Peyer's patch (tissue), 4 donors: ENCODE measurements around the gene ZFP64. TPM values are rescaled to one million over a fixed set of nuclear protein-coding genes. Genes with fewer than 3 reads are reported as not detected.

ENCODE experiments used
- DNase-seq, 3 donors: peaks; one replicate each; pipeline ENCODE4 v3.0.0-alpha.2; 2017 to 2019
- H3K27ac ChIP-seq, 4 donors: fragments of 200-600 bp; sonication (generic); one replicate each; pipeline ENCODE4 v1.5.1; 2016 to 2019
- H3K27me3 ChIP-seq, 2 donors: fragments of 200-600 bp; sonication (generic); one replicate each; pipeline ENCODE4 v1.5.1; 2019
- H3K36me3 ChIP-seq, 3 donors: fragments of 200-600 bp; sonication (generic); one replicate each; pipeline ENCODE4 v1.5.1; 2016 to 2019
- H3K4me1 ChIP-seq, 4 donors: fragments of 200-600 bp; sonication (generic); one replicate each; pipeline ENCODE4 v1.5.1; 2016 to 2019
- H3K4me3 ChIP-seq, 4 donors: fragments of 200-600 bp; sonication (generic); 1 replicate in 3 of 4; 2 replicates in 1 of 4; pipeline ENCODE4 v1.5.1; 2016 to 2019; ENCODE audit warnings: mild to moderate bottlenecking in 1 of 4
- H3K9me3 ChIP-seq, 4 donors: fragments of 200-600 bp; sonication (generic); one replicate each; pipeline ENCODE4 v1.5.1; 2016 to 2019; ENCODE audit warnings: mild to moderate bottlenecking in 1 of 4
- CTCF ChIP-seq, 6 experiments: fragments of 450-650 bp in 4 of 6; fragments of 200-600 bp in 2 of 6; sonication (generic) in 1 of 6; IDR thresholded peaks; one replicate each; pipeline ENCODE4 v1.5.1; 2017 to 2019; ENCODE audit warnings: antibody characterized with exemption in 6 of 6, mild to moderate bottlenecking in 3 of 6, moderate library complexity in 1 of 6
- POLR2A ChIP-seq, 2 donors: fragments of 450-650 bp; IDR thresholded peaks; one replicate each; pipeline ENCODE4 v1.5.1; 2017; ENCODE audit warnings: antibody characterized with exemption in 2 of 2, mild to moderate bottlenecking in 2 of 2, moderate library complexity in 2 of 2
- total RNA-seq, 4 donors: library from RNA; depleted of rRNA; stranded (reverse); fragments of >200 nt; gene quantifications; one replicate each; pipeline ENCODE4 v1.1.0, GENCODE V29; 2016

Gene ZFP64
- total RNA-seq, 4 donors from 2014 or later: 10.5 to 32.9 (median 16.1) TPM

- Histone ChIP-seq H3K9me3 (no peaks in the 10 kb centered on the region), H3K27ac (no peak overlapping the region), H3K36me3 (peaks cover 0 to 51% (median 0%) of the 10 kb centered on the region in 3 donors), H3K4me3 (no peak overlapping the region), H3K27me3 (no peaks in the 10 kb centered on the region), H3K4me1 (no peaks in the 10 kb centered on the region)
- DNase-seq: no peak
- TF ChIP-seq CTCF (IDR thresholded peaks at IDR 0.05) (no peak), POLR2A (IDR thresholded peaks at IDR 0.05) (no peak)
Observed at GRCh38 chr20:52181766-52182165, 9.8 kb downstream of the ZFP64 start.

GRCh38 chr20:52180180-52180840, 11.3 kb downstream of the ZFP64 start:
- Histone ChIP-seq H3K36me3 (peaks cover 0 to 37% (median 0%) of the 10 kb centered on the region in 3 donors), H3K27me3 (no peaks in the 10 kb centered on the region)

GRCh38 chr20:52179331-52180179, 12.0 kb downstream of the ZFP64 start:
- Histone ChIP-seq H3K27me3 (no peaks in the 10 kb centered on the region), H3K27ac (no peak overlapping the region), H3K4me3 (no peak overlapping the region), H3K9me3 (no peaks in the 10 kb centered on the region), H3K36me3 (peaks cover 0 to 30% (median 0%) of the 10 kb centered on the region in 3 donors), H3K4me1 (no peaks in the 10 kb centered on the region)
- no peak for DNase-seq
- TF ChIP-seq CTCF (IDR thresholded peaks at IDR 0.05) (no peak), POLR2A (IDR thresholded peaks at IDR 0.05) (no peak)

More at GRCh38 chr20:52180180-52180840, 11.3 kb downstream of the ZFP64 start:
- H3K4me3 ChIP-seq: no peak overlapping the region
- H3K9me3 ChIP-seq: no peaks in the 10 kb centered on the region
- H3K4me1 ChIP-seq: no peaks in the 10 kb centered on the region
- no peak for TF ChIP-seq POLR2A (IDR thresholded peaks at IDR 0.05)
- no peak for TF ChIP-seq CTCF (IDR thresholded peaks at IDR 0.05)
- no peak overlapping the region for H3K27ac ChIP-seq
- no peak for DNase-seq

GRCh38 chr20:52178691-52179090, 12.9 kb downstream of the ZFP64 start:
- Histone ChIP-seq H3K27ac (no peak overlapping the region), H3K36me3 (peaks cover 0 to 22% (median 0%) of the 10 kb centered on the region in 3 donors), H3K4me1 (no peaks in the 10 kb centered on the region), H3K9me3 (no peaks in the 10 kb centered on the region), H3K4me3 (no peak overlapping the region), H3K27me3 (no peaks in the 10 kb centered on the region)
- no peak for TF ChIP-seq POLR2A (IDR thresholded peaks at IDR 0.05)
- no peak for TF ChIP-seq CTCF (IDR thresholded peaks at IDR 0.05)
- DNase-seq: no peak

GRCh38 chr20:52175840-52176239, 15.7 kb downstream of the ZFP64 start:
- Histone ChIP-seq H3K36me3 (peaks cover 0 to 7% (median 0%) of the 10 kb centered on the region in 3 donors), H3K9me3 (no peaks in the 10 kb centered on the region), H3K27ac (no peak overlapping the region), H3K27me3 (no peaks in the 10 kb centered on the region), H3K4me1 (no peaks in the 10 kb centered on the region), H3K4me3 (no peak overlapping the region)
- TF ChIP-seq POLR2A (IDR thresholded peaks at IDR 0.05): no peak
- no peak for TF ChIP-seq CTCF (IDR thresholded peaks at IDR 0.05)
- no peak for DNase-seq
